GM18498 (cell line): ENCODE measurements around the gene AP4E1.
"Not testable (repeated sequence)": the region's sequence is repeated elsewhere in the genome, so short reads cannot be mapped to it uniquely, and the experiment has no call there.

Experiments
- ATAC-seq: cut with Tn5 transposase; IDR thresholded peaks from one replicate; pipeline ENCODE4 v1.9.1; 2021; ENCODE audit warnings: mild to moderate bottlenecking, moderate library complexity; ENCODE audit not compliant: unreplicated experiment

AP4E1 gene

DNA sequence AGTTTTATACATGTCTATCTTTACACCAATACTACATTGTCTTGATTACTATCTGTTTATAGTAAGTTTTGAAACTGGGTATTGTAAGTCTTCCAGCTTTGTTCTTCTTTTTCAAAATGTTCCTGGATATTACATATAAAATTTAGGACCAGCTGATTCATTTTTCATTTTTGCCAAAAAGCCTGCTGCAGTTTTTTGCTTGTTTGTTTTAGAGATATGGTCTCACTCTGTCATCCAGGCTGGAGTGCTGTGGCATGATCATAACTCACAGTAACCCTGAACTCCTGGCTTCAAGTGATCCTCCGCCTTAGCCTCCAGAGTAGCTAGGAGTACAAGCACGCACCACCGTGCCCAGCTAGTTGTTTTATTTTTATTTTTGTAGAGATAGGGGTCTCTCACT lies 20.4 kb upstream of the AP4E1 start:
- no peak for ATAC-seq

DNA sequence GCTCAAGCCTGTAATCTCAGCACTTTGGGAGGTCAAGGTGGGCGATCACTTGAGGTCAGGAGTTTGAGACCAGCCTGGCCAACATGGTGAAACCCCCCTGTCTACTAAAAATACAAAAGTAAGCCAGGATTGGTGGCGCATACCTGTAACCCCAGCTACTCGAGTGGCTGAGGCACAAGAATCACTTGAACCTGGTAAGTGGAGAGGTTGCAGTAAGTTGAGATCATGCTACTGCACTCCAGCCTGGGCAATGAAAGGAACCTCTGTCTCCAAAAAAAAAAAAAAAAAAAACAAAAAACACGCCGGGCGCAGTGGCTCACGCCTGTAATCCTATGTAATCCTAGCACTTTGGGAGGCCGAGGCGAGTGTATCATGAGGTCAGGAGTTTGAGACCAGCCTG lies 18.9 kb upstream of the AP4E1 start:
- ATAC-seq = no peak

- no peak for ATAC-seq
Measured at GRCh38 chr15:50890751-50891150, 17.7 kb upstream of the AP4E1 start.

GRCh38 chr15:50891159-50891558 lies 17.3 kb upstream of the AP4E1 start:
- no peak for ATAC-seq

DNA sequence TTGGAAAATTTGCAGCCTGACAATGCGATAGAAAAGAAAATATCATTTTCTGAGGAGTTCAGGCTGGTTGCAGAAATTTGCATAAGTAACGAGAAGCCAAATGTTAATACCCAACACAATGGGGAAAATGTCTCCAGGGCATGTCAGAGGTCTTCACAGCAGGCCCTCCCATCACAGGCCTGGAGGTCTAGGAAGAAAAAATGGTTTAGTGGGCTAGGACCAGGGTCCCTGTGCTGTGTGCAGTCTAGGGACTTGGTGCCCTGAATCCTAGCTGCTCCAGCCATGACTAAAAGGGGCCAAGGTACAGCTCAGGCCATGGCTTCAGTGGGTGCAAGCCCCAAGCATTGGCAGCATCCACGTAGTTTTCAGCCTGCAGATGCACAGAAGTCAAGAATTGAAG lies 14.5 kb upstream of the AP4E1 start:
- ATAC-seq = no peak

DNA sequence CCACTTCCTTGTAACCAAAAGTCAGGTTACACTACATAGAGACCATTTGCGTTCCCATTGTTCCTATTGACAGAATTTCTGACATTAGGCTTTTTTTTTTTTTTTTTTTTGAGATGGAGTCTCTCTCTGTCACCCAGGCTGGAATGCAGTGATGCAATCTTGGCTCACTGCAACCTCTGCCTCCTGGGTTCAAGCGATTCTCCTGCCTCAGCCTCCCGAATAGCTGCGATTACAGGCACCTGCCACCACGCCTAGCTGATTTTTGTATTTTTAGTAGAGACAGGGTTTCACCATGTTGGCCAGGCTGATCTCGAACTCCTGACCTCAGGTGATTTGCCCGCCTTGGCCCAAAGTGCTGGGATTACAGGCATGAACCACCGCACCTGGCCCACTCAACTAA lies 7.1 kb upstream of the AP4E1 start:
- ATAC-seq = not testable (repeated sequence)

DNA sequence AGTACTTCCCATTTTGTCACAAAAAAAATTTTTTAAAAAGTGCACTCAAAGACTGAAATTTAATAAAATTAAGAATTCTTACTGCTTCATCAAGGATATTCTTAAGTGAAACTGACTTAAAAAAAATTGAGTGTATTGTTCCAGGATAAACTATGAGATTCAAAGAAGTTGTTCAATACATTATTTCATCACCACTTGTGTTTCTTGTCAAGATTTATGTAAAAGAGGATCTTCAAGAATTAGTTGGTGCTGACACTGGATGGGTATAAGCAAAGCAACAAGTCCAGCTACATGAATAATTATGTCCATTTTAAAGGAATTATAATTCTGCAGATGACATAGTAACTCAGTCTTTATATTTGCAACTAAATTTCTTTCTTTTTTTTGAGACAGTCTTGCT lies 4.3 kb upstream of the AP4E1 start:
- no peak for ATAC-seq

GRCh38 chr15:50905055-50905454 lies 3.4 kb upstream of the AP4E1 start:
- no peak for ATAC-seq

GRCh38 chr15:50906954-50907600 lies 1.4 kb upstream of the AP4E1 start:
- ATAC-seq = peak; percentile 60

DNA sequence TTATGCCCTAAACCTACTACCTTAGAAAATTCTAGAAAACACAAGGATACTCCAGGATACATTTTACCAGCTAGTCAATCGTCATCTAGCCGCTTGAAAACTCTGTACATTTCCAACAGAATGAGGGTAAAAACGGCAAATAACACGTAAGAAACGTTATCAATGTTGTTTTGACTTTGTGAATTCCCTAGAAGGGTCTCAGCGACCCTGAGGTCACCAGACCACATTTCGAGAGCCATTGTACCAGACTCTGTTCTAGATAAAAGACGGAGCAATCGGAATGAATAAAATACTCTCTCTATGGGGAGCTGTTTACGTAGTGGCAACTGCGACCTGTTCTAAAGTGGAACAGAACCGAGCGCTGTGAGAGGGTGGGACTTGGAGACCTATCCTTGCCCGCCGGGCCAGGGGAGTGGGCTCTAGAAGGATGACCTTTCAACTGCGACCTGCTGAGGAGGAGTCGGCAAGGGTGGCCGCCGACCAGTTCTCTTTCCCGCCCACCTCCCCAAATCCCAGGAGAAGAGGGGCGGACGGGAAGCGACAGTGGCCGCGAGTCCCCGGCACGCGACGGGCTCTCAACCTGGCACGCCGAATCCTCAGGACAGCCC lies 778 bp upstream of the AP4E1 start:
- ATAC-seq = peak; percentile 21

DNA sequence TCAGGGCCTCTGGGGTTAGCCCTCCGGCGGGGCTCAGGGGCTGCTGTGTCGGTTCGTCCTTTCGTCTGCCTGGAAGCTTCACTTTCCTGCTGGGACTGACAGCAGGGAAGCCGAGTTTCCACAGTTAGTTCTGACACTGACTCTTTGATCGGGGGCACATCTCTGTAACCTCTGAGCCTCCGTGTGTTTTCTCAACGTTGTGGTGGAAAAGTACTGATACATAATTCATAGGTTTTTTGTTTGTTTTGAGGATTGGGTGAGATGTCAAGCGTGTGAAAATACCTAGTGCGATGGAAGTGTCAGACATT lies 481 bp downstream of the AP4E1 start:
- ATAC-seq = no peak

DNA sequence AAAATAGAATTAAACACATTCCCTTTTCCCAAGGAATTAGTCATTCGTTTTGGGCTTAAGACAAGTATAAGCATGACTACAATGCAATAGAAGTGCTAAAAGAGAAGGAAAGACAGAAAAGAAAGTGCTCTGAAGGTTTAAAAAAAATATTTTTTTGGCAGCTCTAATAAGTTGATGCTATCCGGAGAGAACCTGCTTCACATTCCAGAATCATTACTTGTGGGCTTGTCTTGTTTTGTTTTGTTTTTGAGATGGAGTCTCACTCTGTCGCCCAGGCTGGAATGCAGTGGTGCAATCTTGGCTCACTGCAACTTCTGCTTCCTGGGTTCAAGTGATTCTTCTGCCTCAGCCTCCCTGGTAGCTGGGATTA lies 1.9 kb downstream of the AP4E1 start:
- not testable (repeated sequence) for ATAC-seq

DNA sequence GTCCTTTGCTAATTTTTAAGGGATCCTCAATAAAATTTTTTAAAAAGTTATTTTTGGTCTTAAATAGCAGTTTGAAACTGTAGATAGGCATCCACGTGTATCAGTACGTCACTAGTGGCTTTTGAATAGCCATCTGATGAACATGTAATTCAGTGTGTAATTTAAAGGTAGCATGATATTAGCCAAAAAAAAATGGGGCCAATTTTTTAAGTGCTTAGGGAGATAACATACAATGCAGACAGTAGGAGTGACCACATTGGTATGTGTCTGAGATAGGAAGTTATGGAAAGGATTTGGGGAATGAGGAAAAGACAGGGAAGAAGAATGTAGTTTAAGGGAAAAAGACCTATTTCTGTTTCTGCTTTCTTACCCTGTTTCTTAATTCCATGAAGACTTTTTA lies 2.5 kb downstream of the AP4E1 start:
- ATAC-seq = no peak

DNA sequence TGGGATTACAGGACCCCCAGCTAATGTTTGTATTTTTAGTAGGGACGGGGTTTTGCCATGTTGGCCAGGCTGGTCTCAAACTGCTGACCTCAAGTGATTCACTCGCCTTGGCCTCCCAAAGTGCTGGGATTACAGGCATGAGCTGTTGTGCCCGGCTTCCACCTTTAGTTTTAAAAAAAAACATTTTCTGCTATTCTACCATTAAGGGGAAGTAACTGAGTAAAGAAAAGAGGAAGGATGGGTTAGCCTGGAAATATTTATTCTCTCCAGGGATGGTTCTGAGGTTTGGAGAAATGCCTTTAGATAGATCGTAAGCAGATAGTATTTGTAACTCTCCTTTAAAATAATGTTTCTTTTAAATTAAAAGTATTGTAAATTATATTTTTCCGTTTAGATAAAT lies 3.1 kb downstream of the AP4E1 start:
- no peak for ATAC-seq

DNA sequence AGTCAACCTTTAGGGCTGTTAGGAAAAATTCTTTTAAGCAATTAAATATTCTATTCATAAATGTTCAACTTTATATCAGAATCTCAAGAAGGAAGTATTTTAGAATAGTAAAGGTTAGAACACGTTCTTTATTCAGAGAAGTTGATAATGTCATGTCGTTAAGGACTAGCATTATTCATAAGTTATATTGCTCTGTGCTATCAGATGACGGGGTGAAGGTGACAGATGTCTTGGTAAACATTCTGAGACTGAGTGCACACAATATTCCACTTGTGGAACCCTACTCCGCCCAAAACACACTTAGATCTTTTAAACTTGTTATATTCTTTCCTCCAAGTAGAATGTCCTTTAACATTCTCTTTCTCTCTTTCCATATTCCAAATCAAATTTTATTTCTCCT lies 7.9 kb downstream of the AP4E1 start:
- no peak for ATAC-seq

GRCh38 chr15:50919359-50919758 lies 10.9 kb downstream of the AP4E1 start:
- ATAC-seq = not testable (repeated sequence)

DNA sequence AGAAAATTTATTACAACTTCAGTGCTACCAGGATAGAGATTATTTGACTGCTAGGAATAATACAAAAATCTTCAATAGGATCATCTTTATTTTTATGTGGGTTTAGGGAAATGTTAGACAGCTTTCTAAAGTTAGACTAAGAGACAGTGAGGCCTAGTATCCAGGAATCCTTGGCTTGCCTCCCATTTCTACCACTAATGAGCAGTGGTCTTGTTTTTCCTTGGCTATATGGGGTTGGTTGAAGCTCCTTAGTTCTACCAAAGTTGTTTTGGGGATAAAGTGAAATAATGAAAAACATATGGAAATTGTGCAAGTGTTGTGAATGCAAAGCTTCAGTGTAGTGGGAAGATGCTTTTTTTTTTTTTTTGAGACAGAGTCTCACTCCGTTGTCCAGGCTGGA lies 16.8 kb downstream of the AP4E1 start:
- ATAC-seq = no peak

DNA sequence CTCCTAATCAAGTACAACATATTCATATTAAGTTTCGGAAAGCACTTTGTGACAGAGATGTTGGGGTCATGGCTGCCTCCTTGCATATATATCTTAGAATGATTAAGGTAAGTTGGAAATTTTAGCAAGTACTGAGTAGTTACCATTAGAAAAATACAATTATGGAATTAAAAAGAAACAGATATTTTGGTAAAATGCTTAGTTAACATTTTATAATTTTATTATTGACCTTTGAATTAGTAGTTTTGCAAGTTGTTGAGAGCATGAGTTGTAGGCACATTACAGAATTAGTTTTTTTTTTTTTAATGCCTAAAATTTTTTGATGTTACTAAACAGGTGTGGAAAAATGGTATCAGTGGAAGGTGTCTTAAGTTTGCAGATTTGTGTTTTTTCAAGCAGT lies 20.6 kb downstream of the AP4E1 start:
- ATAC-seq = no peak

- no peak for ATAC-seq
Measured at GRCh38 chr15:50930792-50931191, 22.3 kb downstream of the AP4E1 start.

DNA sequence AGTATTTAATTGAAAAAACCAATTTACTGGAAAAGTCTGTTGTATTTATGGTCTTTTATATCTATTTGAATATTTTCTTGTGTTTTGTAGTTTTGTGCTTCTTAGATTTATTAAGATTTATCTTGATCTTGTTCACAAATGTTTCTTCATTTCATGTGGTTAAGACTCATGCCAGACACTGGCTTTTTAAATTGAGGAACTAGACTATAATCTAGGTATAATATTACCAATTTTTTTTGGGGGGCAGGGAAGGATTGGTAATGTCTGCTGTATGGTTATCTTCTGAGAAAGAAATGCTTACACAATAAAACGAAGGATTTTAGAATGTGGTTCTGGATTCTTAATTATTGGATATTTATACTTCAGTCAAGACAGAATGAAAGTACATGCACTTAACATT lies 24.9 kb downstream of the AP4E1 start:
- ATAC-seq = no peak

DNA sequence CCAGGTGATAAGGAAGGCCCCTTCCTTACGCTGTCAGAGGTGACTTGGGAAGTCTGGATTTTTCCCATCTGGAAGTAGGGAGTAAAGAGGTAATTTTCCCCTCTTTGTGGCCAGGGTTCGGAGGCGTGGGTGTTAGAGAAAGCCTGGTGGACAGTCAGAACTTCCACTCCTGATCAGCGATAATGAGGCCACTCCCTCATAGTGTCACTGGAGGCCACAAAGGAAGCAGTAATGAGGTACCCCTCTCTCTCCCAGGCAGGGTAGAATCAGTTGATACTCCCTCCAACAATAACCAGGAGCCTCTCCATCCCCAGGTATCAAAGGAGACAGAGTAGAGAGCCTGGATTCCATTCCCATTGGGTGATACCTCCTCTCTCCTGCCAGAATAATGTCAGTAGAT lies 30.0 kb downstream of the AP4E1 start:
- ATAC-seq = no peak

DNA sequence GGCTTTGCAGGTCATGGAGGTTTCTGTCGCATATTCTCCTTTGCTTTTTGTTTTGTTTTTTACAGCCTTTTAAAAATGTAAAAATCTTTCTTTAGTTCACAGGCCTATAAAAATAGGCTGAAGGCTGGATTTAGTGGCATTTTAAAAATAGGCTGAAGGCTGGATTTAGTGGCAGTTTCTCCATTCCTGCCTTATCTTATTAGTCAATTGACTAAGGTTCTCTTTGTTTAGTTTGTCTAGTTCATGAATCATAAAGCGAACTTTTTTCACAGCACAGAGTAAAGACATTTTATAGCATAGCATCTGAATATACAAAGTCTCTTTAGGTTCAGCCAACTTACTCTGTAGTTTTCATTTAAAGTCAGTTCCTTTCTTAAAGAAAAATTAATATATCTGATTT lies 31.4 kb downstream of the AP4E1 start:
- no peak for ATAC-seq

DNA sequence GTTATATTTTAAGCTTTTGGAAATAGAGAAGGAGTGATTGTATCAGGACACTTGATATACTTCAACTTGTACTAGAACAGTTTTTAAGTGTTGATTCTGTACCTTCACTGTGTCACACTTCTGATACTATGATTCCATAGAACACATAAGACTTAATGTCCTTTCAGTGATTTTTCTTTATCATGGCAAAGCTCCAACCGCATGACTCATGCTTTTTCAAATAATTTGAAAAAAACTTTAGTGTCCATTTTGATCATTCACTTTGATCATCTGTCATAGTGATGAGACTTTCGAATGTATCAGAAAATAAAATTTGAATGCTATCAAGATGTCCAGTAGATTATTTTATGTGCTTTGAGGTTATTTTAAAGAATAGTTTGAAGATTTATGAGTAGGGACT lies 32.0 kb downstream of the AP4E1 start:
- no peak for ATAC-seq
